Lung (tissue), 12 donors: ENCODE results near the gene UBR4. TPM values are rescaled to one million over a fixed set of nuclear protein-coding genes. Genes with fewer than 3 reads are reported as not detected.

Experiments used
- ATAC-seq: fragments of 200-7000 bp; cut with Tn5 transposase; one replicate; pipeline ENCODE4 v1.9.1; 2020; ENCODE audit warnings: moderate number of reproducible peaks; ENCODE audit not compliant: insufficient read depth, low FRiP score
- DNase-seq, 3 donors: peaks; one replicate each; pipeline ENCODE4 v3.0.0-alpha.2; 2013 to 2017
- H3K27ac ChIP-seq, 2 donors: one replicate each; pipeline ENCODE4 v1.5.1; 2013; ENCODE audit warnings: mild to moderate bottlenecking in 2 of 2, moderate library complexity in 2 of 2, control low read depth in 1 of 2, inconsistent platforms in 1 of 2, low read depth in 1 of 2, low read length in 1 of 2
- H3K27me3 ChIP-seq, 3 donors: one replicate each; pipeline ENCODE4 v1.5.1; 2013; ENCODE audit warnings: low read length in 2 of 3; ENCODE audit not compliant: control insufficient read depth in 3 of 3, insufficient read depth in 3 of 3
- H3K36me3 ChIP-seq, 4 donors: one replicate each; pipeline ENCODE4 v1.5.1; 2013; ENCODE audit warnings: low read length in 4 of 4, mild to moderate bottlenecking in 1 of 4, moderate library complexity in 1 of 4; ENCODE audit not compliant: control insufficient read depth in 4 of 4, insufficient read depth in 4 of 4
- H3K4me1 ChIP-seq, 5 donors: one replicate each; pipeline ENCODE4 v1.5.1; 2013; ENCODE audit warnings: low read length in 5 of 5, mild to moderate bottlenecking in 2 of 5, moderate library complexity in 1 of 5; ENCODE audit not compliant: control insufficient read depth in 5 of 5, insufficient read depth in 5 of 5
- H3K4me3 ChIP-seq: one replicate; pipeline ENCODE4 v1.5.1; 2013; ENCODE audit warnings: mild to moderate bottlenecking, control low read depth, moderate library complexity
- H3K9ac ChIP-seq, 2 donors: one replicate each; pipeline ENCODE4 v1.5.1; 2013; ENCODE audit warnings: low read length in 2 of 2, control low read depth in 1 of 2; ENCODE audit not compliant: insufficient read depth in 1 of 2
- H3K9me3 ChIP-seq, 4 donors: one replicate each; pipeline ENCODE4 v1.5.1; 2013; ENCODE audit warnings: low read length in 3 of 4, mild to moderate bottlenecking in 1 of 4, moderate library complexity in 1 of 4; ENCODE audit not compliant: control insufficient read depth in 4 of 4, insufficient read depth in 3 of 4
- WGBS, 2 donors: extraction: QIAGEN DNeasy Blood & Tissue Kit; methylation state at CpG; one replicate each; pipeline ENCODE4 v1.1.7; 2013; 5-methylcytosine and 5-hydroxymethylcytosine counted together
- polyA plus RNA-seq, 2 donors: library from polyadenylated mRNA; stranded (reverse); fragments of 200-250 nt; gene quantifications; one replicate each; pipeline ENCODE4 v1.2.1, GENCODE V29; 2013
- total RNA-seq, 2 donors: library from RNA; depleted of rRNA in 1 of 2; stranded (reverse); fragments of >200 nt in 1 of 2; gene quantifications; one replicate each; pipeline ENCODE4 v1.2.1, GENCODE V29; 2014 to 2021
- TF ChIP-seq, protein P1 (sequence below): IDR thresholded peaks from 2 replicates; pipeline ENCODE4 v1.5.1; 2012; ENCODE audit warnings: mild to moderate bottlenecking; ENCODE audit errors: control extremely low read depth, extremely low read depth
- donor health status: control.
- donor health status: control.
- donor health status: Bipolar disorder and iron deficiency.
- donor health status: healthy.
- donor health status: DM: yes; HTN: yes; CAD: no.

The UBR4 gene
- total and polyA plus RNA-seq, 4 donors = 90.8 to 128 (median 113) TPM

DNA sequence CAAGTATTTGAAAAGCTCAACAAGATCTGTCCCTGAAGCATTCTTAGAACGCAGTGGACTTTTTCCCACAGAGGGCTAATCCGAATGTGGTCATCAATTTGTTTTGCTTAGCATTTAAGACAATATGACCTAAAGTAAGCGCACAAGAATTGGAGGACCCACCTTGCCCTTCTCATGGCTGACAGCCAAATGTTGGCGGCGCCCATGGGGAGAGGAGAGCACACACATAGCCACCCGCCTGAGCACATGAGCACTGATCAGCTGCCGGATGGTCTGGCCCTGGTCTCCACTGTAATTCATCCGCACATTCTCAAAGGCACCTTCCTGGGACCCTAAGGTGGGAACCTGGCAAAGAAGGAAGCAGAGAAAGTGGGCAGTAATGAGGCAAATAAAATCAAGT lies 52.4 kb downstream of the UBR4 start:
- Histone ChIP-seq H3K9me3 (no peaks in the 10 kb centered on the region), H3K27me3 (no peaks in the 10 kb centered on the region), H3K36me3 (peaks cover 58 to 80% (median 74%) of the 10 kb centered on the region in 4 donors), H3K27ac (no peak overlapping the region), H3K4me1 (no peaks in the 10 kb centered on the region), H3K4me3 (no peak overlapping the region), H3K9ac (no peak overlapping the region)
- WGBS, 2 donors = 90 to 92% methylated on average over 8 of the region's 8 CpGs
- DNase-seq = no peak
- no peak for ATAC-seq
- TF ChIP-seq, protein P1, sequence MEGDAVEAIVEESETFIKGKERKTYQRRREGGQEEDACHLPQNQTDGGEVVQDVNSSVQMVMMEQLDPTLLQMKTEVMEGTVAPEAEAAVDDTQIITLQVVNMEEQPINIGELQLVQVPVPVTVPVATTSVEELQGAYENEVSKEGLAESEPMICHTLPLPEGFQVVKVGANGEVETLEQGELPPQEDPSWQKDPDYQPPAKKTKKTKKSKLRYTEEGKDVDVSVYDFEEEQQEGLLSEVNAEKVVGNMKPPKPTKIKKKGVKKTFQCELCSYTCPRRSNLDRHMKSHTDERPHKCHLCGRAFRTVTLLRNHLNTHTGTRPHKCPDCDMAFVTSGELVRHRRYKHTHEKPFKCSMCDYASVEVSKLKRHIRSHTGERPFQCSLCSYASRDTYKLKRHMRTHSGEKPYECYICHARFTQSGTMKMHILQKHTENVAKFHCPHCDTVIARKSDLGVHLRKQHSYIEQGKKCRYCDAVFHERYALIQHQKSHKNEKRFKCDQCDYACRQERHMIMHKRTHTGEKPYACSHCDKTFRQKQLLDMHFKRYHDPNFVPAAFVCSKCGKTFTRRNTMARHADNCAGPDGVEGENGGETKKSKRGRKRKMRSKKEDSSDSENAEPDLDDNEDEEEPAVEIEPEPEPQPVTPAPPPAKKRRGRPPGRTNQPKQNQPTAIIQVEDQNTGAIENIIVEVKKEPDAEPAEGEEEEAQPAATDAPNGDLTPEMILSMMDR = no peak

GRCh38 chr1:19156676-19157075 lies 53.4 kb downstream of the UBR4 start:
- no peaks in the 10 kb centered on the region for H3K27me3 ChIP-seq
- WGBS, 2 donors = 16 to 39% methylated on average over 5 of the region's 5 CpGs
- DNase-seq = peak in 2 of 3 donors; percentile 12 to 31

GRCh38 chr1:19154876-19155275 lies 55.2 kb downstream of the UBR4 start:
- 91 to 95% methylated on average over 7 of the region's 7 CpGs for WGBS, 2 donors
- Histone ChIP-seq H3K4me3 (no peak overlapping the region), H3K9me3 (no peaks in the 10 kb centered on the region), H3K27ac (no peak overlapping the region), H3K9ac (no peak overlapping the region), H3K36me3 (peaks cover 63 to 85% (median 73%) of the 10 kb centered on the region in 4 donors), H3K4me1 (no peaks in the 10 kb centered on the region), H3K27me3 (no peaks in the 10 kb centered on the region)
- DNase-seq (no peak), ATAC-seq (no peak)
- TF ChIP-seq, protein P1 = no peak

More at GRCh38 chr1:19156676-19157075, 53.4 kb downstream of the UBR4 start:
- peaks cover 59 to 86% (median 76%) of the 10 kb centered on the region in 4 donors for H3K36me3 ChIP-seq
- no peaks in the 10 kb centered on the region for H3K9me3 ChIP-seq
- H3K9ac ChIP-seq = no peak overlapping the region
- no peak overlapping the region for H3K4me3 ChIP-seq
- TF ChIP-seq, protein P1 = no peak
- H3K27ac ChIP-seq = no peak overlapping the region
- no peaks in the 10 kb centered on the region for H3K4me1 ChIP-seq
- ATAC-seq = no peak

- H3K4me3 ChIP-seq = no peak overlapping the region
- TF ChIP-seq, protein P1 = no peak
- 94 to 95% methylated on average over 7 of the region's 7 CpGs for WGBS, 2 donors
- no peaks in the 10 kb centered on the region for H3K9me3 ChIP-seq
- DNase-seq = no peak
- H3K4me1 ChIP-seq = no peaks in the 10 kb centered on the region
- no peak for ATAC-seq
- no peaks in the 10 kb centered on the region for H3K27me3 ChIP-seq
- peaks cover 67 to 90% (median 73%) of the 10 kb centered on the region in 4 donors for H3K36me3 ChIP-seq
- H3K27ac ChIP-seq = no peak overlapping the region
- no peak overlapping the region for H3K9ac ChIP-seq
Observed at GRCh38 chr1:19153169-19153568, 56.9 kb downstream of the UBR4 start.
